Measurements from ENCODE around the gene PIR. TPM values are rescaled to one million over a fixed set of nuclear protein-coding genes. Genes with fewer than 3 reads are reported as not detected.

PIR gene
- total and polyA plus RNA-seq, 5 donors from 2014 or later, result 0.14 TPM; not detected in 4

- H3K4me3 ChIP-seq (ENCODE audit: low read depth, low read length), result no peak overlapping the region
- DNase-seq, result no peak
- H3K36me3 Mint-ChIP-seq, result no peaks in the 10 kb centered on the region
- no peaks in the 10 kb centered on the region for H3K4me1 ChIP-seq (ENCODE audit: control insufficient read depth, insufficient read depth, low read length, poor library complexity, severe bottlenecking)
- no peaks in the 10 kb centered on the region for H3K9me3 ChIP-seq (ENCODE audit: control insufficient read depth in 2 of 2, low read length in 2 of 2)
- H3K27me3 Mint-ChIP-seq, result peaks cover 5% of the 10 kb centered on the region
- H3K4me3 Mint-ChIP-seq, result no peak overlapping the region
- no peaks in the 10 kb centered on the region for H3K9me3 Mint-ChIP-seq
- no peak overlapping the region for H3K27ac Mint-ChIP-seq
- no peaks in the 10 kb centered on the region for H3K4me1 Mint-ChIP-seq
- no peak overlapping the region for H3K27ac ChIP-seq (ENCODE audit: insufficient read depth, low read length, poor library complexity, severe bottlenecking)
- H3K36me3 ChIP-seq (ENCODE audit: control insufficient read depth, insufficient read depth, low read length), result no peaks in the 10 kb centered on the region
- no peak for ATAC-seq (ENCODE audit: low read depth in 2 of 2)
- H3K27me3 ChIP-seq (ENCODE audit: control insufficient read depth, insufficient read depth, low read length), result no peaks in the 10 kb centered on the region
Observed at GRCh38 chrX:15465896-15466651, 27.1 kb downstream of the PIR start.

DNA sequence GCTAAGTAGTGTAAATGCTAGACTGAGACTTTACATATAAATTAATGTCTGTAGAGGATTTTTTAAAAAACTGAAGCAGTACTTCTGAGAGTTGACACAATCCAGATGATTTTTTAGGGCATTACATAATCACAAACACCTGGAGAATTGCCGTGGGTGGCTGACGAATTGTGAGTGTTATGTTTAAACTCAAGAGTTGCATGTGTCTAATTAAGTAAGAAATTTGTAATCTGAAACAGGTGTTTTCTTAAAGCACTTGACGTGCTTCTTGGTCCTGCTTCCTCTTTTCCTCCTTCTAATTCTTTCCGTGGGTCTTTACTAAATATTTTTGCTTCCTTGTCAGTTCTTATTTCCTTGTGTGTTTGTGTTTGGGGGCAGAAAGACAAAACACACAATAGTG lies 27.8 kb downstream of the PIR start:
- no peaks in the 10 kb centered on the region for H3K4me1 Mint-ChIP-seq
- H3K4me3 Mint-ChIP-seq, result no peak overlapping the region
- no peak overlapping the region for H3K27ac Mint-ChIP-seq
- H3K9me3 Mint-ChIP-seq, result no peaks in the 10 kb centered on the region
- H3K27me3 Mint-ChIP-seq, result peaks cover 5% of the 10 kb centered on the region
- DNase-seq (no peak), ATAC-seq (ENCODE audit: low read depth in 2 of 2) (no peak)
- H3K36me3 Mint-ChIP-seq, result no peaks in the 10 kb centered on the region
- H3K27me3 ChIP-seq (ENCODE audit: control insufficient read depth, insufficient read depth, low read length), result no peaks in the 10 kb centered on the region
- H3K36me3 ChIP-seq (ENCODE audit: control insufficient read depth, insufficient read depth, low read length), result no peaks in the 10 kb centered on the region
- H3K4me3 ChIP-seq (ENCODE audit: low read depth, low read length), result no peak overlapping the region
- H3K9me3 ChIP-seq (ENCODE audit: control insufficient read depth in 2 of 2, low read length in 2 of 2), result no peaks in the 10 kb centered on the region
- H3K27ac ChIP-seq (ENCODE audit: insufficient read depth, low read length, poor library complexity, severe bottlenecking), result no peak overlapping the region
- no peaks in the 10 kb centered on the region for H3K4me1 ChIP-seq (ENCODE audit: control insufficient read depth, insufficient read depth, low read length, poor library complexity, severe bottlenecking)

GRCh38 chrX:15464704-15465103 lies 28.4 kb downstream of the PIR start:
- H3K27me3 ChIP-seq (ENCODE audit: control insufficient read depth, insufficient read depth, low read length), result no peaks in the 10 kb centered on the region
- H3K4me3 ChIP-seq (ENCODE audit: low read depth, low read length), result no peak overlapping the region
- Mint-ChIP-seq H3K27me3 (peaks cover 5% of the 10 kb centered on the region), H3K27ac (no peak overlapping the region), H3K4me3 (no peak overlapping the region), H3K9me3 (no peaks in the 10 kb centered on the region), H3K4me1 (no peaks in the 10 kb centered on the region), H3K36me3 (no peaks in the 10 kb centered on the region)
- no peak for ATAC-seq (ENCODE audit: low read depth in 2 of 2)
- no peaks in the 10 kb centered on the region for H3K9me3 ChIP-seq (ENCODE audit: control insufficient read depth in 2 of 2, low read length in 2 of 2)
- no peak for DNase-seq
- H3K27ac ChIP-seq (ENCODE audit: insufficient read depth, low read length, poor library complexity, severe bottlenecking), result no peak overlapping the region
- H3K4me1 ChIP-seq (ENCODE audit: control insufficient read depth, insufficient read depth, low read length, poor library complexity, severe bottlenecking), result no peaks in the 10 kb centered on the region
- H3K36me3 ChIP-seq (ENCODE audit: control insufficient read depth, insufficient read depth, low read length), result no peaks in the 10 kb centered on the region

DNA sequence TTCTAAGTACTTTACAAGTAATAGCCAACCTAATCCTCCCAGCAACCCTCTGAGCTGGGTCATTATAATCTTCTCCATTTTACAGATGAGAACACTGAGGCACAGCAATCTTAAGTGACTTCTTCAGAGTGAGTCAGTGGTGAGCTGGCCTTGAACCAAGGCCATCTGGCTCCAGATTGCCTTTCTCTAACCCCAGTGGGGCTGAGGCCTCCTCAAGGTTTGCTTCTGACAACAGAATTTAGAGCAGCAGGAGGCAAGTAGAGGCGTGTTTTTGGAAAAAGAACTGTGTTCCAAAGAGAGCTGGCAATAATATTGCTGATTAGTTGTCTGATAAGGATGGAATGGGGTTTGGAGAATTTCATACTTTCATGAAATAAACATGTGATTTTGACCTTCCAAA lies 41.2 kb downstream of the PIR start:
- Mint-ChIP-seq H3K4me3 (no peak overlapping the region), H3K36me3 (no peaks in the 10 kb centered on the region), H3K27ac (no peak overlapping the region), H3K27me3 (peaks cover 4% of the 10 kb centered on the region), H3K4me1 (no peaks in the 10 kb centered on the region), H3K9me3 (no peaks in the 10 kb centered on the region)
- Histone ChIP-seq H3K36me3 (ENCODE audit: control insufficient read depth, insufficient read depth, low read length) (no peaks in the 10 kb centered on the region), H3K9me3 (ENCODE audit: control insufficient read depth in 2 of 2, low read length in 2 of 2) (no peaks in the 10 kb centered on the region), H3K27me3 (ENCODE audit: control insufficient read depth, insufficient read depth, low read length) (peaks cover 2% of the 10 kb centered on the region), H3K4me1 (ENCODE audit: control insufficient read depth, insufficient read depth, low read length, poor library complexity, severe bottlenecking) (no peaks in the 10 kb centered on the region), H3K4me3 (ENCODE audit: low read depth, low read length) (no peak overlapping the region), H3K27ac (ENCODE audit: insufficient read depth, low read length, poor library complexity, severe bottlenecking) (no peak overlapping the region)
- no peak for DNase-seq
- no peak for ATAC-seq (ENCODE audit: low read depth in 2 of 2)

GRCh38 chrX:15448010-15448639 lies 45.0 kb downstream of the PIR start:
- ATAC-seq (ENCODE audit: low read depth in 2 of 2), result no peak
- no peaks in the 10 kb centered on the region for H3K36me3 Mint-ChIP-seq

DNA sequence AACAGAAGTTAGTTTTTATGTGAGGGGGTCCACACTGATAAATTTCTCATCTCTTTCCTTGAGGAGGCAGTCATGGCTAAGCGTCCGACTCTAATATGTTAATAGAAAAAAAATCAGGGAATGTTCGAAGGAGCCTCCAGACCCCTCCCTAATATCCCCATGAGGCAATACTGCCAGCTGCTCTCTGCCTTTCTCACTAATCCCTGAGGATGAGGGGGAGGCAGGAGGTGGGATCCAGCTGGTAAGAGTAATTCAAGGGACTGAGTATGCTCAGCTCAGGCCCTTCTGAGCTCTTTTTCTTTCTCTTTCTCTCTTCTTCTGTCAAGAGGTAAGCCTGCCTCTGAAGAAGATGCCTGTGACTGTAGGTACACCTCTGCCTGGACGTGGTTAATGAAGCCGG lies 51.7 kb downstream of the PIR start:
- no peaks in the 10 kb centered on the region for H3K9me3 Mint-ChIP-seq
- H3K27ac Mint-ChIP-seq, result no peak overlapping the region
- H3K4me3 ChIP-seq (ENCODE audit: low read depth, low read length), result no peak overlapping the region
- H3K27me3 ChIP-seq (ENCODE audit: control insufficient read depth, insufficient read depth, low read length), result no peaks in the 10 kb centered on the region
- no peaks in the 10 kb centered on the region for H3K4me1 Mint-ChIP-seq
- no peaks in the 10 kb centered on the region for H3K36me3 ChIP-seq (ENCODE audit: control insufficient read depth, insufficient read depth, low read length)
- no peaks in the 10 kb centered on the region for H3K9me3 ChIP-seq (ENCODE audit: control insufficient read depth in 2 of 2, low read length in 2 of 2)
- H3K4me3 Mint-ChIP-seq, result no peak overlapping the region
- no peaks in the 10 kb centered on the region for H3K4me1 ChIP-seq (ENCODE audit: control insufficient read depth, insufficient read depth, low read length, poor library complexity, severe bottlenecking)
- no peaks in the 10 kb centered on the region for H3K27me3 Mint-ChIP-seq
- H3K36me3 Mint-ChIP-seq, result no peaks in the 10 kb centered on the region
- DNase-seq, result no peak
- no peak for ATAC-seq (ENCODE audit: low read depth in 2 of 2)
- no peak overlapping the region for H3K27ac ChIP-seq (ENCODE audit: insufficient read depth, low read length, poor library complexity, severe bottlenecking)

More at GRCh38 chrX:15448010-15448639, 45.0 kb downstream of the PIR start:
- Histone ChIP-seq H3K36me3 (ENCODE audit: control insufficient read depth, insufficient read depth, low read length) (no peaks in the 10 kb centered on the region), H3K27me3 (ENCODE audit: control insufficient read depth, insufficient read depth, low read length) (no peaks in the 10 kb centered on the region), H3K4me1 (ENCODE audit: control insufficient read depth, insufficient read depth, low read length, poor library complexity, severe bottlenecking) (no peaks in the 10 kb centered on the region), H3K27ac (ENCODE audit: insufficient read depth, low read length, poor library complexity, severe bottlenecking) (no peak overlapping the region), H3K9me3 (ENCODE audit: control insufficient read depth in 2 of 2, low read length in 2 of 2) (no peaks in the 10 kb centered on the region), H3K4me3 (ENCODE audit: low read depth, low read length) (no peak overlapping the region)
- Mint-ChIP-seq H3K9me3 (no peaks in the 10 kb centered on the region), H3K27ac (no peak overlapping the region), H3K27me3 (no peaks in the 10 kb centered on the region), H3K4me1 (no peaks in the 10 kb centered on the region), H3K4me3 (no peak overlapping the region)
- no peak for DNase-seq

DNA sequence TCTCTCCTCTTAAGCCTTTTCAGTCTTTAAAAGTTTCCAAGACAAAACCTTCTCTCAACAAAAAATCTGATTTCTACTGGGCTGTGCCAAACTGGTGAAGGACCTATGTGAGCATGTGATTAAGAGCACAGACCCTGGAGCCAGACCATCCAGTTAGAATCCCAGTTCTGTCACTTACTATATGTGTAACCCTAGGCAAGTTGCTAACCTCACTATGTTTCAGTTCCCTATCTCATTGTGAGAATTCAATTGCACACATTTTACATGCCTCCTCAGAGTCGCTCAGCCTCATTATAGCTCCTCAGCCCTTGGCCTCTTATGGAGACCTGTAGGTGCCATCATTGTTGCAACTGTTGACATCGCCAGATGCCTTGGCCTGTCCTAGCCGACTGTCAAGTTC lies 54.8 kb downstream of the PIR start:
- H3K4me1 Mint-ChIP-seq, result no peaks in the 10 kb centered on the region
- H3K4me3 ChIP-seq (ENCODE audit: low read depth, low read length), result no peak overlapping the region
- ATAC-seq (ENCODE audit: low read depth in 2 of 2), result no peak
- H3K27ac Mint-ChIP-seq, result no peak overlapping the region
- H3K36me3 Mint-ChIP-seq, result no peaks in the 10 kb centered on the region
- H3K27me3 ChIP-seq (ENCODE audit: control insufficient read depth, insufficient read depth, low read length), result no peaks in the 10 kb centered on the region
- no peak for DNase-seq
- no peak overlapping the region for H3K4me3 Mint-ChIP-seq
- H3K9me3 ChIP-seq (ENCODE audit: control insufficient read depth in 2 of 2, low read length in 2 of 2), result no peaks in the 10 kb centered on the region
- no peaks in the 10 kb centered on the region for H3K36me3 ChIP-seq (ENCODE audit: control insufficient read depth, insufficient read depth, low read length)
- H3K27ac ChIP-seq (ENCODE audit: insufficient read depth, low read length, poor library complexity, severe bottlenecking), result no peak overlapping the region
- peaks cover 1% of the 10 kb centered on the region for H3K27me3 Mint-ChIP-seq
- no peaks in the 10 kb centered on the region for H3K9me3 Mint-ChIP-seq
- H3K4me1 ChIP-seq (ENCODE audit: control insufficient read depth, insufficient read depth, low read length, poor library complexity, severe bottlenecking), result no peaks in the 10 kb centered on the region

- Mint-ChIP-seq H3K27ac (no peak overlapping the region), H3K4me1 (no peaks in the 10 kb centered on the region), H3K4me3 (no peak overlapping the region), H3K27me3 (peaks cover 7% of the 10 kb centered on the region), H3K36me3 (no peaks in the 10 kb centered on the region), H3K9me3 (peaks cover 0 to 1% (median 0%) of the 10 kb centered on the region in 7 donors)
- no peak overlapping the region for H3K27ac ChIP-seq (ENCODE audit: insufficient read depth, low read length, poor library complexity, severe bottlenecking)
- H3K27me3 ChIP-seq (ENCODE audit: control insufficient read depth, insufficient read depth, low read length), result no peaks in the 10 kb centered on the region
- ATAC-seq (ENCODE audit: low read depth in 2 of 2) (no peak), DNase-seq (no peak)
- H3K4me1 ChIP-seq (ENCODE audit: control insufficient read depth, insufficient read depth, low read length, poor library complexity, severe bottlenecking), result no peaks in the 10 kb centered on the region
- no peak overlapping the region for H3K4me3 ChIP-seq (ENCODE audit: low read depth, low read length)
- no peaks in the 10 kb centered on the region for H3K9me3 ChIP-seq (ENCODE audit: control insufficient read depth in 2 of 2, low read length in 2 of 2)
- no peaks in the 10 kb centered on the region for H3K36me3 ChIP-seq (ENCODE audit: control insufficient read depth, insufficient read depth, low read length)
Observed at GRCh38 chrX:15437724-15438123, 55.4 kb downstream of the PIR start.
